Psoas muscle (tissue), 8 donors: ENCODE measurements around the gene GNAI1. TPM values are rescaled to one million over a fixed set of nuclear protein-coding genes. Genes with fewer than 3 reads are reported as not detected.

ENCODE experiments used
- ATAC-seq, 4 donors: fragments of 200-7000 bp; cut with Tn5 transposase; one replicate each; pipeline ENCODE4 v1.9.1; 2020; ENCODE audit warnings: moderate library complexity in 3 of 4, mild to moderate bottlenecking in 2 of 4
- DNase-seq, 2 donors: peaks; one replicate each; pipeline ENCODE4 v3.0.0-alpha.2; 2020
- H3K27ac ChIP-seq: fragments of 200-600 bp; one replicate; pipeline ENCODE4 v1.8.0; 2022
- H3K27me3 ChIP-seq, 3 donors: fragments of 200-600 bp in 1 of 3; one replicate each; pipeline versions ENCODE4 v1.6.1 to v1.8.0; 2013 to 2022; ENCODE audit warnings: low read length in 2 of 3, mild to moderate bottlenecking in 2 of 3, moderate library complexity in 1 of 3; ENCODE audit not compliant: insufficient read depth in 3 of 3
- H3K36me3 ChIP-seq, 2 donors: fragments of 200-600 bp in 1 of 2; one replicate each; pipeline versions ENCODE4 v1.6.1 to v1.8.0; 2013 to 2022; ENCODE audit warnings: low read depth in 1 of 2, mild to moderate bottlenecking in 1 of 2, moderate library complexity in 1 of 2; ENCODE audit not compliant: insufficient read depth in 1 of 2
- H3K4me1 ChIP-seq: fragments of 200-600 bp; one replicate; pipeline ENCODE4 v1.8.0; 2022
- H3K4me3 ChIP-seq: fragments of 200-600 bp; one replicate; pipeline ENCODE4 v1.8.0; 2022; ENCODE audit warnings: mild to moderate bottlenecking
- H3K9me3 ChIP-seq: fragments of 200-600 bp; one replicate; pipeline ENCODE4 v1.8.0; 2022
- WGBS, 3 donors: extraction: QIAGEN DNeasy Blood & Tissue Kit; methylation state at CpG; one replicate each; pipeline versions ENCODE4 v1.1.6 to v1.1.7; 2013; 5-methylcytosine and 5-hydroxymethylcytosine counted together
- intact Hi-C, 2 donors: fragments of 100-400 bp; cut with DNase I; formaldehyde crosslinking; loops; one replicate each; pipeline versions ENCODE4 v1.11.0 to v1.14.2; 2022
- polyA plus RNA-seq, 3 donors: library from polyadenylated mRNA; stranded (reverse); fragments of 200-250 nt; gene quantifications; one replicate each; pipeline ENCODE4 v1.2.3, GENCODE V29; 2013
- total RNA-seq, 4 donors: library from RNA; stranded (reverse); fragmentation: NEBNext Ultra II Directional in 2 of 4; extraction: Animal tissue kit (Norgen Biotek cat#: 25700) in 2 of 4; gene quantifications; one replicate each; pipeline versions ENCODE4 v1.2.1 to v1.2.4, GENCODE V29; 2021 to 2023
- TF ChIP-seq, protein P1 (sequence below): fragments of 200-600 bp; IDR thresholded peaks from one replicate; pipeline ENCODE4 v1.8.0; 2022; ENCODE audit warnings: antibody characterized with exemption
- donor health status: healthy with polysubstance abuse.
- donor health status: DM: no; HTN: no; CAD: no; lungs with moderate emphysema.
- donor health status: Bipolar disorder and iron deficiency.
- donor health status: healthy.
- donor health status: DM: yes; HTN: yes; CAD: no.
- donor health status: DM: no; HTN: no; CAD: no.
- donor health status: DM: no; HTN: no; CAD: no.
- donor health status: DM: yes; HTN: yes; CAD: no.

The GNAI1 gene
- total and polyA plus RNA-seq, 7 donors: 3.8 to 13.7 (median 6.5) TPM

DNA sequence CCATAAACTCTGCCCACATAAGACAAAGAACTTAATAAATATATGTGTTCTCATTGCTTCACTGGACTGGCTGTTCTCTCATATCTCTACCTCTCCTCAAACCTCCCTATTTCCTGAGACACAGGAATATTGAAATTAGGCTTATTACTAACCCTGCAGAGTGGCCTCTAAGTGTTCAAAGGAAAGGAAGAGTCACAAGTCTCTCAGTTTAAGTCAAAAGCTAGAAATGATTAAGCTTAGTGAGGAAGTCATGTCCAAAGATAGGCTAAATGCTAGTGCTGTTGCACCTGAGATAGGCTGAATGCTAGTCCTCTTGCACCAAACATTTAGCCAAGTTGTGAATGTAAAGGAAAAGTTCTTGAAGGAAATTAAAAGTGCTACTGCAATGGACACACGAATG is 41.1 kb downstream of the GNAI1 start:
- no peak for ATAC-seq
- WGBS, 3 donors: 85 to 100% (median 97%) methylated on average over 1 of the region's 1 CpG
- Histone ChIP-seq H3K27me3 (no peaks in the 10 kb centered on the region), H3K36me3 (no peaks in the 10 kb centered on the region), H3K4me1 (no peaks in the 10 kb centered on the region), H3K4me3 (no peak overlapping the region), H3K27ac (no peak overlapping the region), H3K9me3 (peaks cover 11% of the 10 kb centered on the region)
- intact Hi-C loops: no loop called here
- DNase-seq: no peak
- TF ChIP-seq, protein P1, sequence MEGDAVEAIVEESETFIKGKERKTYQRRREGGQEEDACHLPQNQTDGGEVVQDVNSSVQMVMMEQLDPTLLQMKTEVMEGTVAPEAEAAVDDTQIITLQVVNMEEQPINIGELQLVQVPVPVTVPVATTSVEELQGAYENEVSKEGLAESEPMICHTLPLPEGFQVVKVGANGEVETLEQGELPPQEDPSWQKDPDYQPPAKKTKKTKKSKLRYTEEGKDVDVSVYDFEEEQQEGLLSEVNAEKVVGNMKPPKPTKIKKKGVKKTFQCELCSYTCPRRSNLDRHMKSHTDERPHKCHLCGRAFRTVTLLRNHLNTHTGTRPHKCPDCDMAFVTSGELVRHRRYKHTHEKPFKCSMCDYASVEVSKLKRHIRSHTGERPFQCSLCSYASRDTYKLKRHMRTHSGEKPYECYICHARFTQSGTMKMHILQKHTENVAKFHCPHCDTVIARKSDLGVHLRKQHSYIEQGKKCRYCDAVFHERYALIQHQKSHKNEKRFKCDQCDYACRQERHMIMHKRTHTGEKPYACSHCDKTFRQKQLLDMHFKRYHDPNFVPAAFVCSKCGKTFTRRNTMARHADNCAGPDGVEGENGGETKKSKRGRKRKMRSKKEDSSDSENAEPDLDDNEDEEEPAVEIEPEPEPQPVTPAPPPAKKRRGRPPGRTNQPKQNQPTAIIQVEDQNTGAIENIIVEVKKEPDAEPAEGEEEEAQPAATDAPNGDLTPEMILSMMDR: no peak

DNA sequence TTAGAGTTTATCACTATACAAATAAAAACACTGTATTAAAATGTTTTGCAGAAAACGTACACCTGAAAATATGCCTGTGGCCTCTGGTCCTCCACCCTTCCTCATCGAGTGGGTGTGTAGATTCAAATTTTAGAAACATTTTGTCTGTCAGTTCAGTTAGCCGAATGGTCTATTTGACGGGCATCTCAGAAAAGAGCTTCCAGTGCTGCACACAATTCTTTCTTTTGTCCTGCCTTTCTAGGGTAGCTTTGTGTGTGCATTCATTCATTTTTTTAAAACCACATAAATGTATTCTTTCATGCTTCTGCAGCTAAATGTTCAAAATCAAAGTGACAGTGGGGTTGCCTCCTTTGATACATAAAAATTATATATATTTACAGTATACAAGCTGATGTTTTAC is 46.8 kb downstream of the GNAI1 start:
- Histone ChIP-seq H3K36me3 (no peaks in the 10 kb centered on the region), H3K27ac (no peak overlapping the region), H3K27me3 (no peaks in the 10 kb centered on the region), H3K4me1 (no peaks in the 10 kb centered on the region), H3K9me3 (peaks cover 4% of the 10 kb centered on the region), H3K4me3 (no peak overlapping the region)
- DNase-seq (no peak), ATAC-seq (no peak)
- TF ChIP-seq, protein P1: no peak
- intact Hi-C loops: no loop called here
- 92 to 95% (median 94%) methylated on average over 4 of the region's 4 CpGs for WGBS, 3 donors

DNA sequence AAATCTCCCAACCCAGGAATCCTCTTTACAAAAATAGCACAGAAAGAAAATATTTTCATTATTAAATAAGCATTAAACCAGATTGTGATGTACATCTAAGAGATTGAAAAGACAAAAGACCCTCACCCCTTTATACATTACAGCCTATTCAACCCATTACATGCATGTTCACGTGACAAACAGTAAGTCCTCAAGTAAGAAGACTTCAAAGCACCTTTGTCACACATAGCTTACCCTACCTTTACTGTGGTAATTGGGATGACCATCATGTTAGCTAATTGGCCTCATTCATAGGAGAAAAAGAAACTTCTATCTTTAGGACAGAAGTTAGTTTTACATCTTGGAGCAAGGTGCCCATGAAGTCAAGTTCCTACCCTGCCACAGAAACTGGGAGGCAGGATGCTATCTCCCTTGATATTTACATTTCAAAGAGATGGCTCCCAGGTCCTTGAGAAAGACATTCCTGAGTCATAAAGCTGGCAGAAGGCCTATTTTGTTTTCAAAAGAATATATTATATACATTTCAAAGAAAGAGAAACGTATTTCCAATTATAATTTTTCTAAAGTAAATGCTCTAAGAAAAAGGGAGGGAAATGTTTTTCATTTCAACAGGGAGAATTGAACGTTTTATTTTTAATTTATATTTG is 48.1 kb downstream of the GNAI1 start:
- WGBS, 3 donors: 70 to 71% (median 71%) methylated on average over 3 of the region's 3 CpGs
- Histone ChIP-seq H3K4me3 (no peak overlapping the region), H3K27ac (no peak overlapping the region), H3K4me1 (no peaks in the 10 kb centered on the region), H3K27me3 (no peaks in the 10 kb centered on the region), H3K9me3 (peaks cover 4% of the 10 kb centered on the region), H3K36me3 (no peaks in the 10 kb centered on the region)
- TF ChIP-seq, protein P1: no peak
- intact Hi-C loops: no loop called here
- no peak for DNase-seq
- no peak for ATAC-seq

DNA sequence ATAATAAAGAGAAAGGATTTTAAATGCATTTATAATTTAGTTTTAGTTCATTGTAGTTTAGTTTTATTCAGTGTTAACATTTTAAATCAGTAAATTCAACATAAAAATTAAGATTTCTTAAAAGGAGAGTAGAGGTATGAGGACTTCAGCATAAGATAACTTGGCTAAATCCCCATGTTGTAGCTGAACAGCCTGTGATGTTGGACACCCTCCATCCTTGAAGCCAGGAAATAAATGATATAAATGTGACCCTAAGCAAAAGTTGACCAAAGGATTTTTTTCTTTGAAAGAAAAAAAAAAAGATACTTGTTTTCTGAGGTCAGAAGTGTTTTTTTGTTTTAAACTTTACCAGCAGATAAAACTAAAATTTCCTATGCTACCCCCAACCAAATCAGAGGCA is 48.7 kb downstream of the GNAI1 start:
- intact Hi-C loops: no loop called here
- H3K4me3 ChIP-seq: no peak overlapping the region

More for the DNA sequence above, 48.7 kb downstream of the GNAI1 start:
- no peak for ATAC-seq
- peaks cover 4% of the 10 kb centered on the region for H3K9me3 ChIP-seq
- no peaks in the 10 kb centered on the region for H3K27me3 ChIP-seq
- no peaks in the 10 kb centered on the region for H3K4me1 ChIP-seq
- TF ChIP-seq, protein P1: no peak
- no peaks in the 10 kb centered on the region for H3K36me3 ChIP-seq
- no peak for DNase-seq
- H3K27ac ChIP-seq: no peak overlapping the region
